Measurements from ENCODE around the gene STMN3.
A peak's percentile ranks its signal among the peaks of the same experiment; 100 is the strongest.
"Not testable (repeated sequence)": the region's sequence is repeated elsewhere in the genome, so short reads cannot be mapped to it uniquely, and the experiment has no call there.

The STMN3 gene

GRCh38 chr20:63635431-63636141 is 17.6 kb downstream of the STMN3 start:
- DNase-seq (ENCODE audit: low spot score): no peak

- no peak for DNase-seq (ENCODE audit: low spot score)
Measured at GRCh38 chr20:63633732-63634131, 19.5 kb downstream of the STMN3 start.

DNA sequence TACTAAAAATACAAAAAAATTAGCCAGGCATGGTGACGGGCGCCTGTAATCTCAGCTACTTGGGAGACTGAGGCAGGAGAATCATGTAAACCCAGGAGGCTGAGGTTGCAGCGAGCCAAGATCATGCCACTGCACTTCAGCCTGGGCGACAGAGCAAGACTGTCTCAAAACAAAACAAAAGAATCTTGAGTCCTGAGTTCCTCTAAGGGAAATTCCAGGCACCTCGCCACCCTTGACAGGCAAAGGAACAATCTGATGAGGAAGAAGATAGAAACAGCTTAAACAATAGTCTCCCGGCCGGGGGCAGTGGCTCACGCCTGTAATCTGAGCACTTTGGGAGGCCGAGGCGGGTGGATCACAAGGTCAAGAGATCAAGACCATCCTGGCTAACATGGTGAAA is 21.8 kb downstream of the STMN3 start:
- not testable (repeated sequence) for DNase-seq (ENCODE audit: low spot score)

DNA sequence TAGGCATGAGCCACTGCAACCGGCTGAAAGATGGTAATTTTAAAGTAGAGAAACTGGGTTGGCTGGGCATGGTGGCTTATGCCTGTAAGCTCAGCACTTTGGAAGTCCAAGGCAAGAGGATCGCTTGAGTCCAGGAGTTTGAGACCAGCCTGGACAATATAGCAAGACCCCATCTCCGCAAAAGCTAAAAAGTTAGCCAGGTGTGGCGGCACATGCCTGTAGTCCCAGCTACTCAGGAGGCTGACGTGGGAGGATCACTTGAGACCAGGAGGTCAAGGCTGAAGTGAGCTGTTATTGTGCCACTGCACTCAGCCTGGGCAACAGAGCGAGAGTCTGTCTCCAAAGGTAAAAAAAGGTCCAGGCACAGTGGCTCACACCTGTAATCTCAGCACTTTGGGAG is 22.3 kb downstream of the STMN3 start:
- not testable (repeated sequence) for DNase-seq (ENCODE audit: low spot score)

- DNase-seq (ENCODE audit: low spot score): peak; percentile 86
Measured at GRCh38 chr20:63628246-63628975, 24.8 kb downstream of the STMN3 start.

GRCh38 chr20:63627751-63628245 is 25.4 kb downstream of the STMN3 start:
- no peak for DNase-seq (ENCODE audit: low spot score)

DNA sequence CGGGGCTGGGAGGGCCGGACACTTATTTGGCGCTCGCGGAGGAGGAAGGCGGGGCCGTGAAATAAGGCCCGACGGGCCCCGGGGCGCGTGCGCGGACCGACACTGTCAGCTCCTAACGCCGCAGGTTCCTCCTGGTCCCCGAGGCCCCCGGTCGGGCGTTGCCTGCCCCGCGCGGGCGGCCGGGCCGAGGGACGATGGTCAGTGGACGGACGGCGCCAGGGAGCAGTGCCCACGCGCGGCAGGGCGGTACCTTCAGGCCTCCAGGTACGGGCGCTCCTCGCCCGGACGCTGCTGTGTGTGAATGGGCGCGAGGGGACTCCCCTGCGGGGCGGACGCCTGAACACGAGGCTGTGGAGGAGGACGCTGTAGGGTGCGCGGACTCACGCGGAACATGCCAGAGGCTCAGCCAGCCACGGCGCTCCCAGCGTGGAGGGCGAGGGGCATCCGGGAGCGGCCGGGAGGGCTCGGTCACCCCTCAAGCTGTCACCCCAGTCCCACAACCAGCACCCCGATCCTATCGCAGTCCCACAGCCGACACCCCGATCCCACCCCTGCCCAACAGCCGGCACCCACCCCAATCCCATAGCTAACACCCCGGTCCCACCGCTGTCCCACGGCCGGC is 26.0 kb downstream of the STMN3 start:
- peak; percentile 88 for DNase-seq (ENCODE audit: low spot score)

DNA sequence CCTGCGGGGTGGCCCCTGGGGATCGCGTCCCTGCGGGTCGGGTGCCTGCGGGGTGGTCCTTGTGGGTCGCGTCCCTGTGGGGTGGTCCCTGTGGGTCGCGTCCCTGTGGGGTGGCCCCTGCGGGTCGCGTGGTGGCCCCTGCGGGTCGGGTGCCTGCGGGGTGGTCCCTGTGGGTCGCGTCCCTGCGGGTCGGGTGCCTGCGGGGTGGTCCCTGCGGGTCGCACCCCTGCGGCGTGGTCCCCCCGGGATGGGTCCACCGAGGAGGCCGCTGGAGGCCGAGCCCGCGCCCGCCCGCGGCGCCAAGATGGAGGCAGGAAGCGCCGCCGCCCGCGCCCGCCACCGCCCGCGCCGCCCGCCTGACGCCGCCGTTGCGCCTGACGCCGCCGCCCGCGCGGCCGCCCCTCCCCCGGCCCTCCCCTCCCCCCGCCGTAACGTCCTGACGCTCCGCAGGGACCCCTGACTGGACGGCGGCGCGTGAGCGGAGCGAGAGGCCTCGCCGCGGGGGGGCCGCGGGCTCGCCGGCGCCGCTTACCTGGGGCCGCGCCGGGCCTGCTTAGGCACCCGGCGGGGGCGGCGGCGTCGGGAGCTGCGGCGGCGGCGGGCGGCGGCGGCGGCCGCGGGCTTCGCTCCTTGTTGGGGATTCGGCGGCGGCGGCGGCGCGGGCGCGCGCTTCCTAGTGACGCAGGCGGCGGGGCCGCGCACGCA is 26.6 kb downstream of the STMN3 start, which contains the start of gene GMEB2:
Gene GMEB2, minus strand, starts transcription at position 678 of the 705 bp plus-strand sequence. CDS start 7,704 bp downstream, outside the sequence.
- DNase-seq (ENCODE audit: low spot score): peak; percentile 65

DNA sequence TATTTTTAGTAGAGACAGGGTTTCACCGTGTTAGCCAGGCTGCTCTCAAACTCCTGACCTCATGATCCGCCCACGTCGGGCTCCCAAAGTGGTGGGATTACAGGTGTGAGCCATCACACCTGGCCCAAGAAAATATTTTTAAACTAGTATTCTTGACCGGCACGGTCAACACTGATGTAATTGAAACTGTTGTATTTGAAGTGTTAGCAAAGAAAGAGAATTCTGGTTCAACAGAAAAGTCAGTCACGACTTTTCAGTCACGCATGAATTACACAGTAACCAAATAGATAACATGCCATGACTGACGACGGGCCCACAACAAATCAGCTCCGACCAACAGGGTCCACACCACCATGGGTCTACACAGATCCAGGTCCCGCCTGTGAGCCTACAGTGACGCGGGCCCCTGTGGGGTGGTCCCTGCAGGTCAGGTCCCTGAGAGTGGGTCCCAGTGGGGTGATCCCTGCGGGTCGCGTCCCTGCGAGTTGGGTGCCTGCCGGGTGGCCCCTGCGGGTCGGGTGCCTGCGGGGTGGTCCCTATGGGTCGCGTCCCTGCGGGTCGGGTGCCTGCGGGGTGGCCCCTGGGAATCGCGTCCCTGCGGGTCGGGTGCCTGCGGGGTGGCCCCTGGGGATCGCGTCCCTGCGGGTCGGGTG is 27.3 kb downstream of the STMN3 start:
- DNase-seq (ENCODE audit: low spot score): no peak

DNA sequence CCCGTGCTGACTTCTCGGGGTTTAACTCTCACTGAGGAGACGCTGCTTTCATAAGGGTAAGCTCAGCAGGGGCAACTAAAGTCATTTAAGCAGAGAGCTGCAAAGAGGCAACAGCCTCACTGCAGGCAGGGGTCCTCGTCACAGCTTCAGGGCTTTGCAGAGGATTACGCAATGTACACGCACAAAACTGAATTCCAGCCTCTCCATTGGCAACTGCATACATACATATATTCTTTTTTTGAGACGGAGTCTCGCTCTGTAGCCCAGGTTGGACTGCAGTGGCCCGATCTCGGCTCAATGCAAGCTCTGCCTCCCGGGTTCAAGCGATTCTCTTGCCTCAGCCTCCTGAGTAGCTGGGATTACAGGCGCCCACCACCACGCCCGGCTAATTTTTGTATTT is 28.7 kb downstream of the STMN3 start:
- no peak for DNase-seq (ENCODE audit: low spot score)

GRCh38 chr20:63622732-63623131 is 30.5 kb downstream of the STMN3 start:
- DNase-seq (ENCODE audit: low spot score): no peak

DNA sequence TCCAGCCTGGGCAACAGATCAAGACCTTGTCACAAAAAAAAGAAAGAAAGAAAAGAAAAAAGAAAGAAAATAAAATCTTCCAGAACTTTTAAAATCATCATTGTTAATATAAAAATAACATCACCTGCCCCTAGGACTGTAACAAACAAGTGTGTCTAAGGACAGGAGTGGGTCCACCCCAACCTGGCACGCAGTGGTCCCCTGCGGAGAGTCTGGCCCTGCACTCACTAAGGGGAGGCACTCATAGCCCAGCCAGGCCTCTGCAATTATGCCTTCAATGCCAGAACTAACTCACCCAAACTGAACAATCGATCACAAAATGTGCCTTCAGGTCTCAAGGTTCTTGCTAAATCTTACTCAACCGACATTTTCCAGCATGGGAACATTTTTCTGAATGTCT is 31.1 kb downstream of the STMN3 start:
- no peak for DNase-seq (ENCODE audit: low spot score)

GRCh38 chr20:63620991-63621390 is 32.2 kb downstream of the STMN3 start:
- DNase-seq (ENCODE audit: low spot score): no peak

DNA sequence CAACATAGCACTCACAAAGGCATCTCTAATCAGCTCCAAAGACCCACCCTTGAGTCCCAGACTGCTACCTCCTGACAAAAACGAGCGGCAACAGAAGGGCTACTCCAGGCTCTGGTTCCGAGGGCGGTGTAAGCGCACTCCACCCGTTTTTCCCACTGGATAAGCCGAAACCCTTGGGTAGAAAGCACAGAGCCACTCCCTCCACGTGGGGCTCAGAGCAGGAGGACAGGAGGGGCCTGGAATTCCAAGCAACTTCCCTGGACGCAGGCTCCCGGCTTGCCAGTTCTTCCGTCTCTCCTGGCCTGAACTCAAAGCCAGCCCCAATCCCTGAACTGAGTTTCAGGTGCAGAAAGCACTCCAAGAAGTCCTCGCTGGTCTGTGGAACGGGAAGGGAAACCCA is 33.7 kb downstream of the STMN3 start:
- no peak for DNase-seq (ENCODE audit: low spot score)

- DNase-seq (ENCODE audit: low spot score): no peak
Measured at GRCh38 chr20:63619086-63619485, 34.1 kb downstream of the STMN3 start.

DNA sequence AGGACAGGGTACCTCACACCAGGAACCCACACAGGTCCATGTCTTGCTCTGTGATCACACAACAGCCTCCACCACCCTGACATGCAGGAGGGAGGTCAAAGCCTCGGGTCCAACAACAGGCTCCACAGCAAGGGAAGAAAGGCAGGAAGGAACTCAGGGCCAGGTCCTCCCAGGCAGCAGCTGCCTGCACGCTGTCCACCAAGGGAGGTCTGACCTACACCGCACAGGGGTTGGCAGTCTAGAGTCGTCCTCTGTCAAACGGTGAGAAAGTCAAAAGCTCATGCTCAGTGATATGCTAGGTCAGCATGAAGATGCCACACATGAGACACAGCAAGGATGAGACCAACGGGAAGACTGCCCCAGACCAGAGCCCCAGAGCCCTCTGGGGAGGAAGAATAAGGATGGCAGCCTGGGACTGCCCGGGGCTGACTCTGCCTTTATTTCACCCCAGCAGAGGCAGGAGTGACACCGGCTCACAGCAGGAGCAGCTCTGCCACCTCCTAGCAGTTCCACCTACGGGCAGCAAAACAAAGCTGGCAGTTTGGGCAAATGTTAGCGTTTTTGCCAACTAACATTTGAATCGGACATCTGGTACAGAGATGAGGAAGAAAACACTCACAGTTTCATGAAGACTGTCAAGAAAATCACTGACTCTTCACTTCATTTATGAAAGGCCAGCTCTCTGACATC is 34.8 kb downstream of the STMN3 start:
- DNase-seq (ENCODE audit: low spot score): peak; percentile 22

DNA sequence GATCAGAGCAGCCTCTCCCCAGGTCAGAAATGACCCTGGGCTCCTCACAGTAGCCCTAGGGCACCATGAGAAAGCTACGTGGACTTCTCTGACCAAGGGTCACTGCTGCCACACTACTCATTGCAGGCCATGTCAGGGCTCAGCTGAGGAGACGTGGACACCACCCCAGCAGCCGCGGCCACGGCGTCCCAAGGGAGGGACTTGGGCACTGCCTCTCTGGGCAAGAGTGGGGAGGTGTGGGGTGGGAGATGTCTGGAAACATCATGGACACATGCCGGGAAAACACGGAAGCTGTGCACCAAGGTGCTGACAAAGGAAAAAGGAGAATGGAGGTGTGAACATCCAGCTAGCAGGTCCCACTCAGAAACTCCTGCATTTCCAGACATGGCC is 35.4 kb downstream of the STMN3 start:
- DNase-seq (ENCODE audit: low spot score): no peak

- peak; percentile 69 for DNase-seq (ENCODE audit: low spot score)
Measured at GRCh38 chr20:63617092-63617875, 35.9 kb downstream of the STMN3 start.

DNA sequence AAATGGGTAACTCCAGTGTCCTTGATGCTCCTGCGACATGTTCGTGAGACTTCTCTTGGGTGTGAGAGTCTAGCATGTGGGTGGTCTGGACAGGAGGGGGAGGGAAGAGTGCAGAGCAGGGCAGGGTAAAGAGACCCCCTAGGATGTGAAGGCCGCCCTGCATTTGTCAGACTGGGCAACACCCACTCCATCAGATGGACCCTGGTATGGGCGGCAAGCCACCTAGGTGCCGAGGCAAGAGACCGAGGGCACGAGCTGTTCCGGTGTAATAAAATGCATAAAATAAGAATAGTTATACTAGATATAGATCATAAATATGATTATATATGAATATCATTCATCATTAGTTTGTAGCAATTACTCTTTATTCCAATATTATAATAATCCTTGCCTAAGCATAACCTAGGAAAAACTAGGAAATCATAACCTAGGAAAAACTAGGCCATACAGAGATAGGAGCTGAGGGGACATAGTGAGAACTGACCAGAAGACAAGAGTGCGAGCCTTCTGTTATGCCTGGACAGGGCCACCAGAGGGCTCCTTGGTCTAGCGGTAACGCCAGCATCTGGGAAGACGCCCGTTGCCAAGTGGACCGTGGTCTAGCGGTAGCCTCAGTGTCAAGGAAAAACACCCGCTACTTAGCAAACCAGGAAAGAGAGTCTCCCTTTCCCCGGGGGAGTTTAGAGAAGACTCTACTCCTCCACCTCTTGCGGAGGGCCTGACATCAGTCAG is 39.2 kb downstream of the STMN3 start:
- DNase-seq (ENCODE audit: low spot score): not testable (repeated sequence)
